Astrocyte of the spinal cord (primary cell): Measurements from ENCODE around the gene GUCY1A2.
A peak's percentile ranks its signal among the peaks of the same experiment; 100 is the strongest.

Experiments used
- DNase-seq: peaks from one replicate; pipeline ENCODE4 v3.0.0; 2011; ENCODE audit warnings: low read depth, low spot score
- H3K4me3 ChIP-seq: 2 replicates; pipeline ENCODE4 v1.5.1; 2011; ENCODE audit warnings: low read depth, mild to moderate bottlenecking, low read length, moderate library complexity
- CTCF ChIP-seq: IDR thresholded peaks from 2 replicates; pipeline ENCODE4 v1.5.1; 2012; ENCODE audit warnings: low read depth, mild to moderate bottlenecking, low read length, inconsistent platforms
- in situ Hi-C: cut with HindIII; loops from 2 replicates; pipeline ENCODE4 v1.10.0; 2017; ENCODE audit warnings: low sequenced_read_pairs

GUCY1A2 gene

GRCh38 chr11:106999196-106999595 is 19.1 kb downstream of the GUCY1A2 start:
- in situ Hi-C loops = no loop called here
- no peak overlapping the region for H3K4me3 ChIP-seq
- TF ChIP-seq CTCF = no peak
- DNase-seq = no peak

- DNase-seq = no peak
- in situ Hi-C loops = no loop called here
- no peak for TF ChIP-seq CTCF
- H3K4me3 ChIP-seq = no peak overlapping the region
Measured at GRCh38 chr11:106998916-106999188, 19.4 kb downstream of the GUCY1A2 start.

- TF ChIP-seq CTCF = no peak
- in situ Hi-C loops = no loop called here
- DNase-seq = peak; percentile 61
- H3K4me3 ChIP-seq = no peak overlapping the region
Measured at GRCh38 chr11:106998116-106998915, 20.0 kb downstream of the GUCY1A2 start.

- no peak overlapping the region for H3K4me3 ChIP-seq
- TF ChIP-seq CTCF = no peak
- DNase-seq = no peak
- in situ Hi-C loops = no loop called here
Measured at GRCh38 chr11:106997227-106997626, 21.0 kb downstream of the GUCY1A2 start.

- in situ Hi-C loops = no loop called here
- no peak for DNase-seq
- no peak overlapping the region for H3K4me3 ChIP-seq
- no peak for TF ChIP-seq CTCF
Measured at GRCh38 chr11:106996691-106997090, 21.6 kb downstream of the GUCY1A2 start.

- H3K4me3 ChIP-seq = no peak overlapping the region
- DNase-seq = no peak
- in situ Hi-C loops = no loop called here
- no peak for TF ChIP-seq CTCF
Measured at GRCh38 chr11:106990331-106990730, 27.9 kb downstream of the GUCY1A2 start.
